NB4 (cell line): ENCODE results near the gene SMIM35.

Experiments
- DNase-seq: peaks from one replicate; pipeline ENCODE4 v3.0.0; 2010; ENCODE audit warnings: low read depth
- H3K4me3 ChIP-seq: one replicate; pipeline ENCODE4 v1.5.1; 2011; ENCODE audit warnings: mild to moderate bottlenecking, low read depth, low read length, moderate library complexity
- MYC ChIP-seq: IDR thresholded peaks from 2 replicates; pipeline ENCODE4 v1.6.1; 2011; ENCODE audit warnings: low read depth, low read length
- POLR2A ChIP-seq: IDR thresholded peaks from 2 replicates; pipeline ENCODE4 v1.6.1; 2011; ENCODE audit warnings: mild to moderate bottlenecking; ENCODE audit not compliant: insufficient read length; ENCODE audit errors: extremely low read depth
- TF ChIP-seq, protein P1 (sequence below): IDR thresholded peaks from 2 replicates; pipeline ENCODE4 v1.6.1; 2011; ENCODE audit warnings: low read depth, low read length
- TF ChIP-seq, protein P2 (sequence below): IDR thresholded peaks from one replicate; pipeline ENCODE4 v1.5.1; 2012; ENCODE audit warnings: low read depth, low read length

Gene SMIM35

DNA sequence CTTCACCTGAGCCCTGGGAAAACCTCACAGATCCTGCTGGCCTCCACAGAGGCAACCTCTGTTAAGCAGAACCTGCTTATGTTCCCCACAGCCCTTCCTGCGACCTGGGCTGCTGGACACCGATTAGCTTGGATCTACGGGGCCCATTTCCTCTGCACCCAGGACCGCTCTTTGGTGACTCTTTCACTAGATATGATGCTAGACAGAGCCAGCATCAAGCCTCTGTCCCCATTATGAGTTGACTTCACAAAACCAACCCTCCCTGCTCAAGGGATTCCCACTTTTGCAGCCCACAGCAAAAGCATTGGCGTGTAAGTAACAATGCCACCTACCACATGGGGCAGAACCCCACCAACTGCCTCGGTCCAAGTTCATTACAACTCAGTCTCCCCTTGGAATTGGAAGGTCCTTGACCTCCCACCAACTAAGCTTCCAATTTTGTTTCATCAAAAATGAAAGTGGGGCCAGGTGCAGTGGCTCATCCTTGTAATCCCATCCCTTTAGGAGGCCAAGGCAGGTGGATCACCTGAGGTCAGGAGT, 25.1 kb downstream of the SMIM35 start:
- TF ChIP-seq, protein P1, sequence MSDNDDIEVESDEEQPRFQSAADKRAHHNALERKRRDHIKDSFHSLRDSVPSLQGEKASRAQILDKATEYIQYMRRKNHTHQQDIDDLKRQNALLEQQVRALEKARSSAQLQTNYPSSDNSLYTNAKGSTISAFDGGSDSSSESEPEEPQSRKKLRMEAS = no peak
- TF ChIP-seq MYC = no peak
- TF ChIP-seq, protein P2, sequence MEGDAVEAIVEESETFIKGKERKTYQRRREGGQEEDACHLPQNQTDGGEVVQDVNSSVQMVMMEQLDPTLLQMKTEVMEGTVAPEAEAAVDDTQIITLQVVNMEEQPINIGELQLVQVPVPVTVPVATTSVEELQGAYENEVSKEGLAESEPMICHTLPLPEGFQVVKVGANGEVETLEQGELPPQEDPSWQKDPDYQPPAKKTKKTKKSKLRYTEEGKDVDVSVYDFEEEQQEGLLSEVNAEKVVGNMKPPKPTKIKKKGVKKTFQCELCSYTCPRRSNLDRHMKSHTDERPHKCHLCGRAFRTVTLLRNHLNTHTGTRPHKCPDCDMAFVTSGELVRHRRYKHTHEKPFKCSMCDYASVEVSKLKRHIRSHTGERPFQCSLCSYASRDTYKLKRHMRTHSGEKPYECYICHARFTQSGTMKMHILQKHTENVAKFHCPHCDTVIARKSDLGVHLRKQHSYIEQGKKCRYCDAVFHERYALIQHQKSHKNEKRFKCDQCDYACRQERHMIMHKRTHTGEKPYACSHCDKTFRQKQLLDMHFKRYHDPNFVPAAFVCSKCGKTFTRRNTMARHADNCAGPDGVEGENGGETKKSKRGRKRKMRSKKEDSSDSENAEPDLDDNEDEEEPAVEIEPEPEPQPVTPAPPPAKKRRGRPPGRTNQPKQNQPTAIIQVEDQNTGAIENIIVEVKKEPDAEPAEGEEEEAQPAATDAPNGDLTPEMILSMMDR = no peak
- no peak for TF ChIP-seq POLR2A
- no peak for DNase-seq
- H3K4me3 ChIP-seq = no peak overlapping the region

DNA sequence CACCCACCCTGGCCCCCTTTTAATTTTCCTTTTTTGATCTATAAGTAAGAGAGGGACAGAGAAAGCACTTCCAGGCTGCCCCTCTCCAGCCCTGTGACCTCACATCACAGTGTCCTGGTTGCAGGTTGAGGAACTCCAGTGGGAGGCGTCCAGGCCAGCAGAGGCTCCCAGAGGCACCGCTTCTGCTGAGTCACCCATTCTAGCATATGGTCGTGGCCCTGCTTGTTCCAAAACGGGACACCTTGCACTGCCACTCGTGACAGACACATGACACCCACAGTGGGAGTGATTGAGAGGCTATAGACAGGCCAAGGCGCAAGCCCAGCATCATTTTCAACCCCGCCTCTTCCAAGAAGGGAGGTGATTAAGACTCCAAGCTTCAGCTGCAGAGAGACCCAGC, 25.9 kb downstream of the SMIM35 start:
- no peak for DNase-seq
- TF ChIP-seq, protein P2 = no peak
- TF ChIP-seq MYC = no peak
- TF ChIP-seq, protein P1 = no peak
- TF ChIP-seq POLR2A = no peak
- H3K4me3 ChIP-seq = no peak overlapping the region

DNA sequence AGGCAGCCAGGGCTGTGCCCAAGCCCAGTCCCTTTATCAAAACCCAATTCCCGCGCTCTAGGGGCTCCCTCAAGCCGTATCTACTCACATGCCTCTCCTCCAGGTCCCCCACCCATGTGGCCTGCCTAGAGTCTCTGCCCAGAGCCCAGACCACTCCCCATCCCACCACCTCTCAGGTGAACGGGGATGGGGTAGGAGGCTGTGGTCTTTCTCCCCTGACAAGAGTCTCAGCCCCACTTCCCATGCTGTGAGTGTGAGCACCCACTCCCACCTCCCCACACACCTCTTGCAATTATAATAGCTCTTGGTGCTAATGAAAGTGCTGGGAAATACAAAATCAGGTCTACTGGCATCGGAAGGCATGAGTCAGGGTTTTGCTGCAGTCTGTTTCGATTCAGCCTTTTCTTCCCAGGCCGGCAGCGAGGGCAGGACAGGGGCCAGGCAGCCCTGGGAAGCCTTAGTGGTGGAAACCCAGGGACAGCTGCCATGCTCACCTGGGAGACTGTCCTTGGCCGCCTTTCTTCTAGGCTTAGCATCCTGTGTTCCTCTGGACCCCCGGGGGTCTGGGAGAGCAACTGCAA, 26.6 kb downstream of the SMIM35 start:
- no peak for TF ChIP-seq MYC
- TF ChIP-seq POLR2A = no peak
- TF ChIP-seq, protein P1 = no peak
- TF ChIP-seq, protein P2 = no peak
- H3K4me3 ChIP-seq = no peak overlapping the region
- no peak for DNase-seq

DNA sequence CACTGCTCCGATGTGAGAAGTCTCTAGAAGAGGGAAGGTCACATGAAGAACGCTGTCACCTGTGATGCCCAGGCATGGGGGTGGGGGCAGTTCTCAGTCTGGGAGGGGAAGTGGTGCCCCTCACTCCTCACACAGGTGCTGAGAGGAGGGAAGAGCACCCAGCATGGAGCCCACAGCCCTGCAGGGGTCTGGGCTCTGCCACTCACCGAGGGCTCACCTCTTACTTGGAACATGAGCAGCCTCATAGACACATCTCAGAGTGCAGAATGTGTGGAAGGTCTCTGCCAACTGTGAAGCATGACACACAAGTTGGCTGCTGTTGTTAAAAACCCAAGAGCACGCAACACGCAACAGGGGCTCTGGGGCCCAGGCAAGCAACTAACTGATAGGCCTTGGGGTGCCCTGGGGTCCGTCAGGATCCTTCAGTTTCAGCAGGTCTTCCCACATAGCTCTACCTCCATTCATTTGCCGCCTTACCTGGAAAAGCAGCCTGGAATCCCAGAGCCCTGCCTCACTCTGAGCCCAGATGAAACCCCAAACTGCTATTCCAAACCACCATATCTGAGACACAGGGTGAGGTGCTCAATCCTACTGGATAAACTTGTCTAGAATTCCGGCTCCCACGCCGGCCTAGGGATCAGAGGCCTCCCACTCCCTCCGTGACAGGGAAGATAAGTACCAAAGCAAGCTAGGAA, 27.4 kb downstream of the SMIM35 start:
- no peak overlapping the region for H3K4me3 ChIP-seq
- DNase-seq = no peak
- TF ChIP-seq POLR2A (no peak), MYC (no peak)
- TF ChIP-seq, protein P2 = no peak
- TF ChIP-seq, protein P1 = no peak

DNA sequence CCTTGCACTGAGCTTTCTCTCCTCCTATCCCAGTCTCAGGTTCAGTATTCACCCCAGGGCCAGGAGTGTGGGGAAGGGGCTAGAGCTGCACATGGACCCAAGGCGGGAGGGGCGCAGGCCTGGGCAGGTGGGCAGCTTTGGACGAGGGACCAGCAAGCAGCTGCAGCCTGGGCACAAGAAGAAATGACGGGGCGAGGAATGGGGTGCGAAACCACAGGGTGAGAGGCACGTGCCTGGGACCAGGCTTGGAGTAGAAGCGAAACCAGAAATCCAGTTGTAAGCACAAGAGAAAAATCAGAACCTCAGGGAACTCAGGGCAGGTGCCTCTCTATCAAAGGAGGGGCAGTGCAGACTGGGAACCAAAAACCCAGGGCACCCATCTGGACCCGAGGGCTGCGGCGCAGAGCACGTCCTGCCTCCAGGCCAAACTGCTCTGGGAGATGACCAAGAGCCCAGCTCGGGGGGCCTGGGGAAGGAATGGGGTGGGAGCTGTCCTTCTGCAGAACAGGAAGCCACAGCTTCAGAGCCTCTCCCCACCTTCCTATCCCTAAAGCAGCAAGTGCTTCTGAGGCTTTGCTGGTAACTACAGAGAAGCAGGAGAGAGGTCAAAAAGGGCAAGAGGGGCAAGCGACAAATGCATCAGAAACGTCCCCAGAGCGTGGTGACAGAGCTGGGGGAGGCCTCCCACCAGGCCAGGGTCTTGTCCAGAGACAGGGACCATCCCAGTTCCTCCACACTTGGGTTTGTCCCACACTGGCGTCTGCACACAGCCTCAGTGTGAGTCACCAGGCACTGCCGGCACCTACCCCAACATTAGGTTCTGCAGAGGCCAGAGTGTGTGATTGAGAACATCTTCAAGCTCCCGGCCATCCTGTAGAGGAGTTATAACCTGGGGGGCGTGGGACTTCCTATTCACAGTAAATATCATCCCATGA, 28.2 kb downstream of the SMIM35 start:
- H3K4me3 ChIP-seq = no peak overlapping the region
- TF ChIP-seq, protein P2 = no peak
- TF ChIP-seq POLR2A = no peak
- TF ChIP-seq MYC = no peak
- DNase-seq = peak; percentile 51
